OCI-LY7 (cell line): ENCODE results near the gene KLK3.

Experiments used
- EZH2phosphoT487 ChIP-seq: fragments of 200-600 bp; sonication (generic); IDR thresholded peaks from 2 replicates; pipeline ENCODE4 v1.6.1; 2018; ENCODE audit warnings: low read depth, borderline replicate concordance, mild to moderate bottlenecking, mixed run types, antibody characterized with exemption, low read length, moderate library complexity, mixed read lengths
- TF ChIP-seq, protein P1 (sequence below): fragments of 200-600 bp; sonication (generic); conservative IDR thresholded peaks from 2 replicates; pipeline ENCODE4 v1.5.1; 2014; ENCODE audit warnings: mild to moderate bottlenecking, antibody characterized with exemption, low read length, moderate library complexity, mixed read lengths

DNA sequence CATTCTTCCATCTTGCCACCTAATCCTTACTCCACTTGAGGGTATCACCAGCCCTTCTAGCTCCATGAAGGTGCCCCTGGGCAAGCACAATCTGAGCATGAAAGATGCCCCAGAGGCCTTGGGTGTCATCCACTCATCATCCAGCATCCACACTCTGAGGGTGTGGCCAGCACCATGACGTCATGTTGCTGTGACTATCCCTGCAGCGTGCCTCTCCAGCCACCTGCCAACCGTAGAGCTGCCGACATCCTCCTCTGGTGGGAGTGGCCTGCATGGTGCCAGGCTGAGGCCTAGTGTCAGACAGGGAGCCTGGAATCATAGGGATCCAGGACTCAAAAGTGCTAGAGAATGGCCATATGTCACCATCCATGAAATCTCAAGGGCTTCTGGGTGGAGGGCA, 3.1 kb upstream of the KLK3 start:
- TF ChIP-seq, protein P1, sequence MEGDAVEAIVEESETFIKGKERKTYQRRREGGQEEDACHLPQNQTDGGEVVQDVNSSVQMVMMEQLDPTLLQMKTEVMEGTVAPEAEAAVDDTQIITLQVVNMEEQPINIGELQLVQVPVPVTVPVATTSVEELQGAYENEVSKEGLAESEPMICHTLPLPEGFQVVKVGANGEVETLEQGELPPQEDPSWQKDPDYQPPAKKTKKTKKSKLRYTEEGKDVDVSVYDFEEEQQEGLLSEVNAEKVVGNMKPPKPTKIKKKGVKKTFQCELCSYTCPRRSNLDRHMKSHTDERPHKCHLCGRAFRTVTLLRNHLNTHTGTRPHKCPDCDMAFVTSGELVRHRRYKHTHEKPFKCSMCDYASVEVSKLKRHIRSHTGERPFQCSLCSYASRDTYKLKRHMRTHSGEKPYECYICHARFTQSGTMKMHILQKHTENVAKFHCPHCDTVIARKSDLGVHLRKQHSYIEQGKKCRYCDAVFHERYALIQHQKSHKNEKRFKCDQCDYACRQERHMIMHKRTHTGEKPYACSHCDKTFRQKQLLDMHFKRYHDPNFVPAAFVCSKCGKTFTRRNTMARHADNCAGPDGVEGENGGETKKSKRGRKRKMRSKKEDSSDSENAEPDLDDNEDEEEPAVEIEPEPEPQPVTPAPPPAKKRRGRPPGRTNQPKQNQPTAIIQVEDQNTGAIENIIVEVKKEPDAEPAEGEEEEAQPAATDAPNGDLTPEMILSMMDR = no peak
- no peak for TF ChIP-seq EZH2phosphoT487
